Natural killer cell (primary cell): ENCODE data around the gene ADGRB3. TPM values are rescaled to one million over a fixed set of nuclear protein-coding genes. Genes with fewer than 3 reads are reported as not detected.
"Not testable (repeated sequence)": the region's sequence is repeated elsewhere in the genome, so short reads cannot be mapped to it uniquely, and the experiment has no call there.

Experiments
- ATAC-seq, 3 donors: fragments of 150-1000 bp in 2 of 3; fragments of 200-7000 bp in 1 of 3; cut with Tn5 transposase; 1 replicate in 1 of 3; 2 replicates in 2 of 3; pipeline ENCODE4 v1.10.0; 2021; ENCODE audit warnings: mild to moderate bottlenecking in 2 of 3, moderate library complexity in 2 of 3
- DNase-seq, 2 donors: peaks; one replicate each; pipeline versions ENCODE4 v3.0.0 to v3.0.0-alpha.2; 2013 to 2021; ENCODE audit warnings: mixed read lengths in 1 of 2
- H3K27ac ChIP-seq: one replicate; pipeline ENCODE4 v1.5.1; 2013; ENCODE audit warnings: mild to moderate bottlenecking, low read length
- H3K27me3 ChIP-seq: one replicate; pipeline ENCODE4 v1.6.1; 2013; ENCODE audit warnings: low read length; ENCODE audit not compliant: control insufficient read depth, insufficient read depth
- H3K36me3 ChIP-seq: one replicate; pipeline ENCODE4 v1.6.1; 2013; ENCODE audit warnings: low read length; ENCODE audit not compliant: control insufficient read depth, insufficient read depth
- H3K4me1 ChIP-seq: one replicate; pipeline ENCODE4 v1.6.1; 2013; ENCODE audit warnings: low read length; ENCODE audit not compliant: control insufficient read depth, insufficient read depth
- H3K4me3 ChIP-seq: one replicate; pipeline ENCODE4 v1.5.1; 2013; ENCODE audit warnings: low read length
- H3K9me3 ChIP-seq: one replicate; pipeline ENCODE4 v1.6.1; 2013; ENCODE audit warnings: low read length; ENCODE audit not compliant: control insufficient read depth, insufficient read depth
- H3K27ac Mint-ChIP-seq, 2 donors: one replicate each; pipeline ENCODE4 v1.8.0; 2022; ENCODE audit warnings: mild to moderate bottlenecking in 2 of 2, mixed read lengths in 2 of 2, moderate library complexity in 1 of 2
- H3K27me3 Mint-ChIP-seq, 2 donors: one replicate each; pipeline ENCODE4 v1.8.0; 2022; ENCODE audit warnings: low read depth in 2 of 2, mixed read lengths in 2 of 2
- H3K36me3 Mint-ChIP-seq: one replicate; pipeline ENCODE4 v1.8.0; 2022; ENCODE audit warnings: mixed read lengths
- H3K4me1 Mint-ChIP-seq, 2 donors: one replicate each; pipeline ENCODE4 v1.8.0; 2022; ENCODE audit warnings: mixed read lengths in 2 of 2
- H3K4me3 Mint-ChIP-seq: one replicate; pipeline ENCODE4 v1.8.0; 2022; ENCODE audit warnings: mild to moderate bottlenecking, moderate library complexity, mixed read lengths
- H3K9me3 Mint-ChIP-seq, 2 donors: one replicate each; pipeline ENCODE4 v1.8.0; 2022; ENCODE audit warnings: mixed read lengths in 2 of 2
- CTCF ChIP-seq: fragments of 200-600 bp; IDR thresholded peaks from one replicate; pipeline ENCODE4 v1.8.0; 2022; ENCODE audit warnings: antibody characterized with exemption
- WGBS: methylation state at CpG from one replicate; pipeline ENCODE4 v1.1.7; 2013; ENCODE audit warnings: missing lambda C conversion rate; ENCODE audit not compliant: insufficient coverage; 5-methylcytosine and 5-hydroxymethylcytosine counted together
- intact Hi-C: fragments of 100-400 bp; cut with micrococcal nuclease; formaldehyde crosslinking; loops from one replicate; pipeline ENCODE4 v1.14.2; 2022
- total RNA-seq, 4 donors: library from RNA; stranded (reverse); fragments of 120-200 nt in 1 of 4; gene quantifications; one replicate each; pipeline versions ENCODE4 v1.2.3 to v1.2.4, GENCODE V29; 2013 to 2022

Gene ADGRB3
- total RNA-seq, 3 donors from 2014 or later (not counting 1 experiment from before 2014, with no cell fraction given), result not detected

DNA sequence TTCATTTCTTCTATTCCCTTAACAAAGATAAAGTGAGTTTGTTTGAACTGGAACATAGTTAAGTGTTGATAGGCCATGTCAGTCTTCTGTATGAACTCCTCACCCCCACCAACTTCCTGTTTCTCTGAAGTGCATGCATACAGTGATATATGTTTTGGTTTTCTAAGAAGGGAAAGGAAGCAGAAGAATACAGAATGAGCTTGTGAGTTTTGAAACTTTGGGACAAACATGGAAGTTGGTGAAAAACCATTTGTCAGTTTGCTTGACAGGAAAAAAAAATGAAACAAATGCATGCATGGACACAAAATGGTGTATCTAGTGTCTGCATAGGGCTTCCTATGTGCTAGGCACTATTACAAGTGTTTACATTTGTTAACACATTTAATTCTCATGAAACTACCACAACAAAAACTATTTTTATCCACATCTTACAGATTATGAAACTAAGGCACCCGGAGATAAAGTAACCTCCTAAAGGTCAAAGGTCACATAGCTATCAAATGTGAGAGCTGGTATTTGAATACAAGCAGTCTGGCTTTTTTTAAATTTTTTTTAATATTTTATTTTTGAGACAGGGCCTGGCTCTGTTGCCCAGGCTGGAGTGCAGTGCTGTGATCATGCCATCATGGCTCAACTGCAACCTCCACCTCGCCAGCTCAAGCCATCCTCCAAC is 105.9 kb downstream of the ADGRB3 start:
- Mint-ChIP-seq H3K36me3 (no peaks in the 10 kb centered on the region), H3K27me3 (no peaks in the 10 kb centered on the region), H3K27ac (no peak overlapping the region), H3K4me3 (no peak overlapping the region), H3K9me3 (peaks cover 4 to 6% of the 10 kb centered on the region in 2 donors), H3K4me1 (no peaks in the 10 kb centered on the region)
- intact Hi-C loops, result no loop called here
- Histone ChIP-seq H3K36me3 (no peaks in the 10 kb centered on the region), H3K9me3 (no peaks in the 10 kb centered on the region), H3K4me3 (no peak overlapping the region), H3K27me3 (no peaks in the 10 kb centered on the region), H3K4me1 (no peaks in the 10 kb centered on the region), H3K27ac (no peak overlapping the region)
- DNase-seq (peak in 1 of 2 donors; percentile 2), ATAC-seq (no peak)
- 44% methylated on average over 2 of the region's 2 CpGs for WGBS
- no peak for TF ChIP-seq CTCF

DNA sequence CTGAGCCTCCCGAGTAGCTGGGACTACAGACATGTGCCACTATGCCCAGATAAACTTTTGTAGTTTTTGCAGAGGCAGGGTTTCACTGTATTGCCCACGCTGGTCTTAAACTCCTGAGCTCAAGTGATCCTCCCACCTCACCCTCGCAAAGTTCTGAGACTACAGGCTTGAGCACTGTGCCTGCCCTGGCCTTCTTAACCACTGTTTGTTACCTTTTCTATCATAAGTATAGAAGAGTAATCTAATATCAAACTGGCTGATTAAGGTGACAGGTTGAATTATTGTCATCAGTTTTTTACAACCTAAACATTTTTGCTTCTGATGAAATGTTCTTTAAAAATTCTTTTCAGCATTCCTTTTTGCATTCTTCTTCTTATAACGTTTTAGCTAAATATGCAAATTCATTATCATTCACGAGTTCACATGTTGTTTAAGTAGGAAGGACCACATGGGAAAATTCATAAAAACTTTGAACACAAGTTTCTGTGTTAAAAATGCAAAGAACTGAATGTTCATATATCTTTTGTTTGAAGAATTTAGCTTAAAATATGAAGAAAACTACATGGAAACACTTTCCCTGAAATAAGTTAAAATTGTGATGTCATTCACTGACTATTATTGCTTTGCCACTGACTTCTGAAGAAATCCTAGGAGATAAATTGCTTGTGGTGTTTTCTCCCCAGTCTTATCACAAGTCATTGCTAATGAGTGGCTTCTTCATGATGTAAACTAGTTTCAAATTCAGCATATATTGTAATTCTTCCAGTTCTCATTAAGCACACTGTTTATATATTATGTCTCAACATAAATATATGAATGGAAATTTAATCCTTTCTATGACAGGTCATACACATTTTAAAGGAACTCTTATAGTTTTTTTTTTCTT is 106.7 kb downstream of the ADGRB3 start:
- 88% methylated on average over 3 of the region's 5 CpGs for WGBS
- TF ChIP-seq CTCF, result no peak
- H3K36me3 Mint-ChIP-seq, result no peaks in the 10 kb centered on the region
- Histone ChIP-seq H3K27ac (no peak overlapping the region), H3K4me1 (no peaks in the 10 kb centered on the region), H3K4me3 (no peak overlapping the region), H3K27me3 (no peaks in the 10 kb centered on the region), H3K36me3 (no peaks in the 10 kb centered on the region), H3K9me3 (no peaks in the 10 kb centered on the region)
- H3K4me1 Mint-ChIP-seq, result no peaks in the 10 kb centered on the region
- ATAC-seq (no peak), DNase-seq (no peak)
- no peak overlapping the region for H3K27ac Mint-ChIP-seq
- H3K9me3 Mint-ChIP-seq, result peaks cover 6 to 11% of the 10 kb centered on the region in 2 donors
- no peaks in the 10 kb centered on the region for H3K27me3 Mint-ChIP-seq
- H3K4me3 Mint-ChIP-seq, result no peak overlapping the region
- intact Hi-C loops, result no loop called here

- no peaks in the 10 kb centered on the region for H3K36me3 Mint-ChIP-seq
- Histone ChIP-seq H3K36me3 (no peaks in the 10 kb centered on the region), H3K9me3 (no peaks in the 10 kb centered on the region), H3K27ac (no peak overlapping the region), H3K27me3 (no peaks in the 10 kb centered on the region), H3K4me3 (no peak overlapping the region), H3K4me1 (no peaks in the 10 kb centered on the region)
- peaks cover 8 to 17% of the 10 kb centered on the region in 2 donors for H3K9me3 Mint-ChIP-seq
- no CpG with 5 or more reads among the region's 1 CpG for WGBS
- H3K27ac Mint-ChIP-seq, result no peak overlapping the region
- ATAC-seq (no peak), DNase-seq (no peak)
- no peak overlapping the region for H3K4me3 Mint-ChIP-seq
- no peaks in the 10 kb centered on the region for H3K27me3 Mint-ChIP-seq
- intact Hi-C loops, result no loop called here
- TF ChIP-seq CTCF, result no peak
- no peaks in the 10 kb centered on the region for H3K4me1 Mint-ChIP-seq
Observed at GRCh38 chr6:68743099-68743498, 108.0 kb downstream of the ADGRB3 start.

GRCh38 chr6:68744376-68744775 is 109.3 kb downstream of the ADGRB3 start:
- H3K36me3 Mint-ChIP-seq, H3K36me3 ChIP-seq, H3K27ac ChIP-seq, H3K9me3 ChIP-seq, H3K27ac Mint-ChIP-seq, H3K4me3 Mint-ChIP-seq, H3K4me3 ChIP-seq, ATAC-seq, DNase-seq, H3K4me1 ChIP-seq, H3K27me3 ChIP-seq, H3K27me3 Mint-ChIP-seq, H3K4me1 Mint-ChIP-seq, intact Hi-C loops: not testable (repeated sequence)
- 100% methylated on average over 1 of the region's 1 CpG for WGBS
- peaks cover 8 to 17% of the 10 kb centered on the region in 2 donors for H3K9me3 Mint-ChIP-seq
